ENCODE measurements around the gene DOCK10. TPM values are rescaled to one million over a fixed set of nuclear protein-coding genes. Genes with fewer than 3 reads are reported as not detected.

DOCK10 gene
- total RNA-seq, 1 donor from 2014 or later: 172 TPM

GRCh38 chr2:224803930-224804329, 238.3 kb downstream of the DOCK10 start:
- intact Hi-C loops (cut with micrococcal nuclease): loop anchor here (10.0 kb wide), 1 partner anchor 861 kb away; no protein-coding TSS in a partner anchor
- CTCF ChIA-PET: interaction anchor here (0.7 to 1.1 kb wide), 2 partner anchors 23 to 877 kb away, joined by 3 read pairs; no protein-coding TSS in a partner anchor
- H3K36me3 Mint-ChIP-seq (ENCODE audit: low read depth): peaks cover 91% of the 10 kb centered on the region

GRCh38 chr2:224802407-224802806, 239.9 kb downstream of the DOCK10 start:
- TF ChIP-seq CTCF (IDR thresholded peaks at IDR 0.05): no peak
- no peak for ATAC-seq (ENCODE audit: low read depth)
- H3K9me3 Mint-ChIP-seq: no peaks in the 10 kb centered on the region
- ChIA-PET CTCF (no interaction called here), POLR2A (no interaction called here)
- no peak for DNase-seq
- H3K27me3 Mint-ChIP-seq: no peaks in the 10 kb centered on the region
- H3K36me3 Mint-ChIP-seq (ENCODE audit: low read depth): peaks cover 89% of the 10 kb centered on the region
- H3K4me3 Mint-ChIP-seq: no peak overlapping the region
- H3K4me1 Mint-ChIP-seq: no peaks in the 10 kb centered on the region
- intact Hi-C loops (cut with micrococcal nuclease): loop anchor here (10.0 kb wide), 1 partner anchor 862 kb away; no protein-coding TSS in a partner anchor
- no peak overlapping the region for H3K27ac Mint-ChIP-seq

More at GRCh38 chr2:224803930-224804329, 238.3 kb downstream of the DOCK10 start:
- ATAC-seq (ENCODE audit: low read depth): no peak
- no peak for TF ChIP-seq CTCF (IDR thresholded peaks at IDR 0.05)
- Mint-ChIP-seq H3K27ac (no peak overlapping the region), H3K9me3 (no peaks in the 10 kb centered on the region), H3K4me1 (no peaks in the 10 kb centered on the region), H3K4me3 (no peak overlapping the region), H3K27me3 (no peaks in the 10 kb centered on the region)
- POLR2A ChIA-PET: no interaction called here
- no peak for DNase-seq

GRCh38 chr2:224801360-224801759, 240.9 kb downstream of the DOCK10 start:
- ATAC-seq (ENCODE audit: low read depth) (no peak), DNase-seq (no peak)
- TF ChIP-seq CTCF (IDR thresholded peaks at IDR 0.05): no peak
- Mint-ChIP-seq H3K27me3 (no peaks in the 10 kb centered on the region), H3K4me3 (no peak overlapping the region), H3K4me1 (no peaks in the 10 kb centered on the region), H3K9me3 (no peaks in the 10 kb centered on the region), H3K36me3 (ENCODE audit: low read depth) (peaks cover 90% of the 10 kb centered on the region), H3K27ac (no peak overlapping the region)
- POLR2A ChIA-PET: no interaction called here
- CTCF ChIA-PET: no interaction called here
- intact Hi-C loops (cut with micrococcal nuclease): loop anchor here (10.0 kb wide), 1 partner anchor 863 kb away; no protein-coding TSS in a partner anchor

- ChIA-PET CTCF (no interaction called here), POLR2A (no interaction called here)
- H3K27me3 Mint-ChIP-seq: no peaks in the 10 kb centered on the region
- DNase-seq (no peak), ATAC-seq (ENCODE audit: low read depth) (no peak)
- intact Hi-C loops (cut with micrococcal nuclease): loop anchor here (10.0 kb wide), 1 partner anchor 865 kb away; no protein-coding TSS in a partner anchor
- peaks cover 90% of the 10 kb centered on the region for H3K36me3 Mint-ChIP-seq (ENCODE audit: low read depth)
- no peak overlapping the region for H3K27ac Mint-ChIP-seq
- no peaks in the 10 kb centered on the region for H3K4me1 Mint-ChIP-seq
- H3K4me3 Mint-ChIP-seq: no peak overlapping the region
- no peak for TF ChIP-seq CTCF (IDR thresholded peaks at IDR 0.05)
- no peaks in the 10 kb centered on the region for H3K9me3 Mint-ChIP-seq
These were observed 242.6 kb downstream of the DOCK10 start for GRCh38 chr2:224799691-224800090.

- intact Hi-C loops (cut with micrococcal nuclease): no loop called here
- DNase-seq: no peak
- Mint-ChIP-seq H3K27me3 (no peaks in the 10 kb centered on the region), H3K4me1 (no peaks in the 10 kb centered on the region), H3K36me3 (ENCODE audit: low read depth) (peaks cover 91% of the 10 kb centered on the region), H3K9me3 (no peaks in the 10 kb centered on the region), H3K4me3 (no peak overlapping the region), H3K27ac (peak overlapping the region; percentile 57)
- TF ChIP-seq CTCF (IDR thresholded peaks at IDR 0.05): no peak
- ChIA-PET POLR2A (no interaction called here), CTCF (no interaction called here)
- ATAC-seq (ENCODE audit: low read depth): no peak
These were observed 244.1 kb downstream of the DOCK10 start for GRCh38 chr2:224798180-224798579.
